HG03039 (cell line): ENCODE results near the gene TNNI2.

Experiments
- ATAC-seq: cut with Tn5 transposase; IDR thresholded peaks from one replicate; pipeline ENCODE4 v1.9.1; 2021; ENCODE audit warnings: mild to moderate bottlenecking, moderate library complexity; ENCODE audit not compliant: unreplicated experiment

The TNNI2 gene

GRCh38 chr11:1832211-1832919 is 6.4 kb upstream of the TNNI2 start:
- ATAC-seq = no peak

- no peak for ATAC-seq
Observed at GRCh38 chr11:1832920-1833295, 5.9 kb upstream of the TNNI2 start.

- ATAC-seq = no peak
Observed at GRCh38 chr11:1834062-1834610, 4.6 kb upstream of the TNNI2 start.

- no peak for ATAC-seq
Observed at GRCh38 chr11:1834779-1835670, 3.8 kb upstream of the TNNI2 start, which contains the start of gene SYT8. Gene SYT8 (plus strand): TSS chr11:1834990. CDS start chr11:1835106, 116 bp downstream.

GRCh38 chr11:1835671-1836010 is 3.1 kb upstream of the TNNI2 start:
- ATAC-seq = no peak

- no peak for ATAC-seq
Observed at GRCh38 chr11:1836011-1836945, 2.5 kb upstream of the TNNI2 start.

GRCh38 chr11:1837171-1838076 is 1.4 kb upstream of the TNNI2 start:
- ATAC-seq = no peak

GRCh38 chr11:1838077-1838425 is 730 bp upstream of the TNNI2 start:
- no peak for ATAC-seq

GRCh38 chr11:1839204-1839923 is 583 bp downstream of the TNNI2 start:
- no peak for ATAC-seq

- no peak for ATAC-seq
Observed at GRCh38 chr11:1839924-1840779, 1.4 kb downstream of the TNNI2 start.

- no peak for ATAC-seq
Observed at GRCh38 chr11:1840780-1841480, 2.1 kb downstream of the TNNI2 start.

GRCh38 chr11:1841511-1842148 is 2.8 kb downstream of the TNNI2 start:
- no peak for ATAC-seq

GRCh38 chr11:1842149-1843097 is 3.6 kb downstream of the TNNI2 start:
- ATAC-seq = no peak

- ATAC-seq = no peak
Observed at GRCh38 chr11:1843098-1843473, 4.3 kb downstream of the TNNI2 start.

- no peak for ATAC-seq
Observed at GRCh38 chr11:1843796-1844195, 5.0 kb downstream of the TNNI2 start.
